ENCODE data around the gene ESPL1. TPM values are rescaled to one million over a fixed set of nuclear protein-coding genes. Genes with fewer than 3 reads are reported as not detected.

Gene ESPL1
- total RNA-seq, 1 donor from 2014 or later: 50.0 TPM

GRCh38 chr12:53259891-53260290 lies 8.2 kb upstream of the ESPL1 start:
- H3K27ac Mint-ChIP-seq: no peak overlapping the region
- no peaks in the 10 kb centered on the region for H3K27me3 Mint-ChIP-seq
- no peaks in the 10 kb centered on the region for H3K4me1 Mint-ChIP-seq (ENCODE audit: unreplicated experiment)
- no peaks in the 10 kb centered on the region for H3K9me3 Mint-ChIP-seq
- H3K4me3 Mint-ChIP-seq: no peak overlapping the region
- no peaks in the 10 kb centered on the region for H3K36me3 Mint-ChIP-seq
- DNase-seq (ENCODE audit: extremely low spot score, unreplicated experiment): no peak
- TF ChIP-seq, protein P1, sequence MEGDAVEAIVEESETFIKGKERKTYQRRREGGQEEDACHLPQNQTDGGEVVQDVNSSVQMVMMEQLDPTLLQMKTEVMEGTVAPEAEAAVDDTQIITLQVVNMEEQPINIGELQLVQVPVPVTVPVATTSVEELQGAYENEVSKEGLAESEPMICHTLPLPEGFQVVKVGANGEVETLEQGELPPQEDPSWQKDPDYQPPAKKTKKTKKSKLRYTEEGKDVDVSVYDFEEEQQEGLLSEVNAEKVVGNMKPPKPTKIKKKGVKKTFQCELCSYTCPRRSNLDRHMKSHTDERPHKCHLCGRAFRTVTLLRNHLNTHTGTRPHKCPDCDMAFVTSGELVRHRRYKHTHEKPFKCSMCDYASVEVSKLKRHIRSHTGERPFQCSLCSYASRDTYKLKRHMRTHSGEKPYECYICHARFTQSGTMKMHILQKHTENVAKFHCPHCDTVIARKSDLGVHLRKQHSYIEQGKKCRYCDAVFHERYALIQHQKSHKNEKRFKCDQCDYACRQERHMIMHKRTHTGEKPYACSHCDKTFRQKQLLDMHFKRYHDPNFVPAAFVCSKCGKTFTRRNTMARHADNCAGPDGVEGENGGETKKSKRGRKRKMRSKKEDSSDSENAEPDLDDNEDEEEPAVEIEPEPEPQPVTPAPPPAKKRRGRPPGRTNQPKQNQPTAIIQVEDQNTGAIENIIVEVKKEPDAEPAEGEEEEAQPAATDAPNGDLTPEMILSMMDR (conservative IDR thresholded peaks at IDR 0.05): no peak

- no peak for DNase-seq (ENCODE audit: extremely low spot score, unreplicated experiment)
- Mint-ChIP-seq H3K9me3 (no peaks in the 10 kb centered on the region), H3K36me3 (peaks cover 9% of the 10 kb centered on the region), H3K4me3 (no peak overlapping the region), H3K4me1 (ENCODE audit: unreplicated experiment) (peaks cover 30% of the 10 kb centered on the region), H3K27me3 (no peaks in the 10 kb centered on the region), H3K27ac (no peak overlapping the region)
- TF ChIP-seq, protein P1 (conservative IDR thresholded peaks at IDR 0.05): no peak
Observed at GRCh38 chr12:53265783-53266182, 2.3 kb upstream of the ESPL1 start.

DNA sequence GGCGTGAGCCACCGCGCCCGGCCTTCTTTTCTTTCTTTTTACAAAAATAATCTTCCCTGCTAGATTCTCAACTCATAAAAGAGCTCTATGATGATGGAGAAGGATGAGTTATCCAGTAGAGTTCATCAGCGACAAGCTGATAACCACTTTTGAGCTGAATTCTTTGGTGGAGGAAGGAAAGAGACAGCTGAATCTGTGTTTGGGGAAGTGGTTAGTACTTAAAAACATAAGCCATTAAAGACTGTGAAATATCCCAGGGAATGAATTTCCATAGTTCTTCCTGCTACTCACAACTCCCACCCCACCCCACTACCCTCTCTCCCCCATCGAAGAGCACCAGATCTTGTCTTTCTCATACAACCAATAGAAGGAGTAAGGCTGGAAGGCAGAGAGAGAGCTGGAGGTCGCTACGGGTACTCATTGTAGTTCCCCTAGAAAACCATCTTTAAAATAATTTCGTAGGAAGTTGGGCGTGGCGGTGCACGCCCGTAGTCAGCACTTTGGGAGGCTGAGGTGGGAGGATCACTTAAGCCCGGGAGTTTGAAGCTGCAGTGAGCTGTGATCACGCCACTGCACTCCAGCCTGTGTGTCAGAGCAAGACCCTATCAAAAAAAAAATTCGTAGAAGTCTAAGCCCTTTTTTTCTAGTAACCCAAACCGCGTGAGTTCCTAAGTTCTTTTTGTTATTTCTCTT lies 647 bp upstream of the ESPL1 start:
- TF ChIP-seq, protein P1 (conservative IDR thresholded peaks at IDR 0.05): no peak
- Mint-ChIP-seq H3K27ac (peak overlapping the region; percentile 95), H3K4me3 (peak overlapping the region; percentile 100), H3K36me3 (peaks cover 9% of the 10 kb centered on the region), H3K4me1 (ENCODE audit: unreplicated experiment) (peaks cover 35% of the 10 kb centered on the region), H3K27me3 (no peaks in the 10 kb centered on the region), H3K9me3 (no peaks in the 10 kb centered on the region)
- DNase-seq (ENCODE audit: extremely low spot score, unreplicated experiment): no peak

GRCh38 chr12:53268630-53269562 lies 797 bp downstream of the ESPL1 start:
- Mint-ChIP-seq H3K27ac (peak overlapping the region; percentile 95), H3K36me3 (peaks cover 9% of the 10 kb centered on the region), H3K4me3 (peak overlapping the region; percentile 100), H3K4me1 (ENCODE audit: unreplicated experiment) (peaks cover 35% of the 10 kb centered on the region), H3K27me3 (no peaks in the 10 kb centered on the region), H3K9me3 (no peaks in the 10 kb centered on the region)
- TF ChIP-seq, protein P1 (conservative IDR thresholded peaks at IDR 0.05): no peak
- no peak for DNase-seq (ENCODE audit: extremely low spot score, unreplicated experiment)

- no peaks in the 10 kb centered on the region for H3K27me3 Mint-ChIP-seq
- TF ChIP-seq, protein P1 (conservative IDR thresholded peaks at IDR 0.05): no peak
- no peaks in the 10 kb centered on the region for H3K9me3 Mint-ChIP-seq
- peaks cover 17% of the 10 kb centered on the region for H3K4me1 Mint-ChIP-seq (ENCODE audit: unreplicated experiment)
- H3K27ac Mint-ChIP-seq: peak overlapping the region; percentile 98
- peaks cover 20% of the 10 kb centered on the region for H3K36me3 Mint-ChIP-seq
- no peak for DNase-seq (ENCODE audit: extremely low spot score, unreplicated experiment)
- peak overlapping the region; percentile 70 for H3K4me3 Mint-ChIP-seq
Observed at GRCh38 chr12:53274445-53274844, 6.3 kb downstream of the ESPL1 start.
